Measurements from ENCODE around the gene UQCC2.

DNA sequence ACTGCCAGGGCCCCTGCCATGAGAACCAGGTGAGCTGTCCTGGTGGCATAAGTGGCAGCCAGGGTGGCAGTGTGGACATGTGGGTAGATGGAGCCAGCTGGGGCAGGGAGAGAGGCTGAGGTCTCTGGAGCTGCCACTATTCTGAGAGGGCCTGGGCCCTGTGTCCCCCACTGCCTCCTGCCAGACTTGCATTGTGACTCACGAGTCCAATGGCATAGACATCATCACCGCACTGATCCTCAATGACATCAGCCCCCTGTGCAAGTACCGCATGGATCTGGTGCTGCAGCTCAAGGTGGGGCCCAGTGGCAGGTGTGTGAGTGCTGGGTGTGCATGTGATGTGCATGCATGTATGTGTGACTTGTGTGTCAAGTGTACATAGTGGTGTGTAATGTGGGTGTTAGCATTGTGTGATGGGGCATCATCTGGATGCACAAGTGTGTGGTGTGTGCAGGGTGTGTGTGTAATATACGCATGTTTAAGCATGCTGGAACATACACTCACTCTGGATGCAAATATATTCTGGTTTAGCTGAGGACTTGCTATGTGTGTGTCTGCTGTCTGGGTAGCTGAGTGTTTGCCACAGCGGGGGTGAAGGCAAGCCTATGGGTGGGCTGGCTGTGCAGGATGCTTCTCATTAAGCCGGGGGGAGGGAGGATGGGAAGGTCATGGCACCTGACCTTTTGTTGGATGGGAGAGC is 25.1 kb downstream of the UQCC2 start:
- TF ChIP-seq, protein P1, sequence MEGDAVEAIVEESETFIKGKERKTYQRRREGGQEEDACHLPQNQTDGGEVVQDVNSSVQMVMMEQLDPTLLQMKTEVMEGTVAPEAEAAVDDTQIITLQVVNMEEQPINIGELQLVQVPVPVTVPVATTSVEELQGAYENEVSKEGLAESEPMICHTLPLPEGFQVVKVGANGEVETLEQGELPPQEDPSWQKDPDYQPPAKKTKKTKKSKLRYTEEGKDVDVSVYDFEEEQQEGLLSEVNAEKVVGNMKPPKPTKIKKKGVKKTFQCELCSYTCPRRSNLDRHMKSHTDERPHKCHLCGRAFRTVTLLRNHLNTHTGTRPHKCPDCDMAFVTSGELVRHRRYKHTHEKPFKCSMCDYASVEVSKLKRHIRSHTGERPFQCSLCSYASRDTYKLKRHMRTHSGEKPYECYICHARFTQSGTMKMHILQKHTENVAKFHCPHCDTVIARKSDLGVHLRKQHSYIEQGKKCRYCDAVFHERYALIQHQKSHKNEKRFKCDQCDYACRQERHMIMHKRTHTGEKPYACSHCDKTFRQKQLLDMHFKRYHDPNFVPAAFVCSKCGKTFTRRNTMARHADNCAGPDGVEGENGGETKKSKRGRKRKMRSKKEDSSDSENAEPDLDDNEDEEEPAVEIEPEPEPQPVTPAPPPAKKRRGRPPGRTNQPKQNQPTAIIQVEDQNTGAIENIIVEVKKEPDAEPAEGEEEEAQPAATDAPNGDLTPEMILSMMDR (conservative IDR thresholded peaks at IDR 0.05) = no peak
- no peak for TF ChIP-seq ZFX (IDR thresholded peaks at IDR 0.05)

Measured in C4-2B (cell line).